GM19395 (cell line): ENCODE results near the gene SOWAHB.
"Not testable (repeated sequence)": the region's sequence is repeated elsewhere in the genome, so short reads cannot be mapped to it uniquely, and the experiment has no call there.

Experiments used
- ATAC-seq: cut with Tn5 transposase; IDR thresholded peaks from one replicate; pipeline ENCODE4 v1.9.1; 2021; ENCODE audit warnings: mild to moderate bottlenecking, moderate library complexity; ENCODE audit not compliant: unreplicated experiment

SOWAHB gene

DNA sequence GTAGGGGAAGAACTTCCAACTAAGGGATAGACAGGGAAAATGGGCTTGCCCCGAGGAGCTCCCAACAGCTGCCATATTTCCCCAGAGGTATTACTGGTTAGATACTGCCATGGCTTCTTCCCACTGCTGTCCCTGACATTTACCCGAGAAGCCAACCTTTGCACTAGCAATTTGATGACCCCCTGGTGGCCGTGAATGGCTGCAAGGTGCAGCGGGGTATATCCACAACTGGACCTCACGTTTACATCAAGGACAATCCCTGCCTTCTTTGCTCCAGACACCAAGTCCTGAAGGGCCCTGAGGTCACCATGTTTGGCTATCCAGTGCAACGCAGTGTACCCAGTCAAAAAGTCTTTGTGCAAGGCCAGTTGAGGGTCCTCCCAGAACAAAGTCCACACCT, 2.3 kb downstream of the SOWAHB start:
- no peak for ATAC-seq

DNA sequence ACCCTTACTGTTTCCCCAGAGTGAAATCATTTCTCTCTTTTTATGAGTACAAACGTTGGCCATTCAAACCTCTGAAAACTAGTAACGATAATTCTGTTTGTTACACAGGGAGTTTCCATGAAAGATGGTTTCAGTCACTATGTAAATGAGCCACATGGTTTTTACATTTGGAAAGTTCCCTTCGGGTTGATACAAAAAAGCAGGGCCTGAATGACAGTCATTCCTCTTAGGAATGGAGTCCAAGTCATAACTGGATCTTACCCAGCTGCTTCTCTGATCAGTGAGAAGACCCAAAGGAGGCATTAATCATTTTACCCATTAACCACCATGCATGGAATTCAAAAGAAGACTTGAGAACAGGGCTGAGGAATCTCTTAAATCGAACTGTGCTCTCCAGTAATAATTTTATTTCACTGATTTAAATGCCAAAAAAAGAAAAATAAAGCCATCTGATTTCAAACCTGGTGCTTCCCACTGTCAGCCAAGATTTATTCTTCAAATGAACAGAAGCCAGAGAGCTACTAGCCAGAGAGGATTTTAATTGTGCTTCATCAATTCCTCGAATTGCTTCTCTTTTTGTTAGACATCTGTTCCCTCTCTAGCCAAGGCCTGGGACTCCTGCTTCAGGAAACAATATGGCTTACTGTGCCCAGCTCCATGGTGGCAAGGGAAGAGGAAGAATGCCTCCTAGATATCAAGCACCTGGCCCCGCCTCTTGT, 3.2 kb downstream of the SOWAHB start:
- no peak for ATAC-seq

GRCh38 chr4:76892601-76893000, 5.3 kb downstream of the SOWAHB start:
- no peak for ATAC-seq

- no peak for ATAC-seq
Measured at GRCh38 chr4:76892001-76892400, 5.9 kb downstream of the SOWAHB start.

GRCh38 chr4:76886848-76887441, 11.0 kb downstream of the SOWAHB start:
- no peak for ATAC-seq

DNA sequence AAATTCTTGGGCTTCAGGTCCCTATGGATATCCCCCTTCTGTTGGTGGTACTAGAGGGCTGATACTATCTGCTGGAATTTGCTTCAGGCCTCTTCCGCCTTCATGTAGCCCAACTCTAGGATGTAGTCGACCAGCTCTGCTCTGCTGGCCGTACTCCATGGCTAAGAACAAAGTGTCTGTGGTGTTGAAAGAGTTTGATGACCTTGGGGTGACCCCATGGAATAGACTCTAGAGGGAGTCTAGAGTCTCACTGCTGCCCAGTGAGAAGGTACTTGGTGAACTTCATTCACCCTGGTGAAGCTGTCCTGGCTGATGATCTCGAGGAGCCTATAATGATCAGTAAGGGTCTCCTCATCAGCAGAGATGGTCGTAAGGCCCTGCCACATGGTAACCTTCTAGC, 11.7 kb downstream of the SOWAHB start:
- ATAC-seq: no peak

DNA sequence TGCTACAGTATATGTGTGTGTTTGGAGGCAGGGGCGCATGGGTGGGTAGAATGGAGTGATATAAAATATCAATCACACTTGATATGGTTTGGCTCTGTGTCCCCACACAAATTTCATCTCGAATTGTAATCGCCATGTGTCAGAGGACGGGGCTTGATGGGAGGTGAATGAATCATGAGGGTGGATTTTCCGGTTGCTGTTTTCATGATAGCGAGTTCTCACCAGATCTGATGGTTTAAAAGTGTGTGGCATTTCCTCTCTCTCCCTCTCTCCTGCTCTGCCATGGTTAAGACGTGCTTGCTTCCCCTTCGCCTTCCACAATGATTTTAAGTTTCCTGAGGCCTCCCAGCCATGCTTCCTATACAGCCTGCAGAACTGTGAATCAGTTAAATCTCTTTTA, 14.8 kb downstream of the SOWAHB start:
- ATAC-seq: no peak

DNA sequence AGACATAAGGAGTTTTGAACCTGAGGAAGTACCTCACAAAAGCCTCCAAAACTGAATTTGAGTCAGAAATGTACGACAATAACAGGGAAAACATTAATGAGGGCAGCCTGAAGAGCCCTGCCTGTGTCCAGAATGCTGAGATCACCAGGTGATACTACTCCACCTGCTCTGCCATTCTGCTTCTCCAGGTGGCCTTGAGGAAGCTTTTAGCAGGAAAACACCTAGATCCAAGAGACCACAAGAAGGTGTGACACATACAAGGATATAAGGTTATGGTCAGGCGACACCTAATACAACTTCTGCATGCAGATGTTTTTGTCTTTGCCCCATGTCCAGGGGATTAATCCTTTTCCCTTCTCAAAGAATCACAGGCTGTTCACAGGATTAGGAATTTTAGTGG, 15.3 kb downstream of the SOWAHB start:
- ATAC-seq: no peak

DNA sequence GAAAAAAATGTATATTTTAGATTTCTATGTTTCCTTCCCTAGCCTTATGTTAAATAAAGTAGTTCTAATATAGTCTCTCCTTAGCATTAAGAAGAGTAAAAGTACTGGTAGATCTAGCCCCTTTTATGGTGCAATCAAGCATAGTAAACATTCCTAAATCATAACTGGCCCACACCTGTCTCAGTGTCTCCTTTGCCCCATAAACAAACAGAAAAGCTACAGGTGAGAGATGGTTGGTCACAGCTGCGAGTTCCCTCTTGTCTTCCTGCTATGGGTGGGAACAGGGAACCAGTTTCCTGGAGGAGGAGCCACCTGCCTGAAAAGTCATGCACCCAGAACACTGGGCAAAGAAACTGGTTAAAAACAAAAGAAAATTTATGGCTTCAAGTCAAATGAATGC, 16.6 kb downstream of the SOWAHB start:
- ATAC-seq: no peak

DNA sequence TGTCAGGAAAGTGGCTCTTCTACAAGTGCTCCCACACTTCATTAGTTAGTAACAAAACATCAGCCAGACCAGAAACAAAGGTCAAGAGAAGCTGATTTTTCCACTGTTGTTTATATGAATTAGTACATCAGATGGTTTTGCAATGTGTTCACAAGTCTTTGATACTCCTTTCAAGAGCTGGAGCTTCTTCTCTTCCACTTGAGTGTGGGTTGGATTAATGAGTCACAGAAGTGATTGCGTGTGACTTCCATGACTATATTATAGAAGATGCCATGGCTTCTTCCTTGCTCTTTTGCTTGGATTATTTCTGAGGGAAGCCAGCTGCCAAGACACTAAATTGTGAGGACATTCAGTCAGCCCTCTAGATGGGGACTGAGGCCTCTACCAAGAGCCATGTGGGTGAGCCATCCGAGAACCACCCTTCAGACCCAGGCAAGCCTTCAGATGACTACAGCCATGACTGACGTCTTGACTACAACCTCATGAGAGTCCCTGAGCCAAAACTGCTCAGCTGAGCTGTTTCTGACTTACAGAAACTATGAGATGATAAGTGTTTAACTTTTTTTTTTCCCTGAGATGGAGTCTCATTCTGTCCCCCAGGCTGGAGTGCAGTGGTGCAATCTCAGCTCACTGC, 18.1 kb downstream of the SOWAHB start:
- ATAC-seq: no peak

DNA sequence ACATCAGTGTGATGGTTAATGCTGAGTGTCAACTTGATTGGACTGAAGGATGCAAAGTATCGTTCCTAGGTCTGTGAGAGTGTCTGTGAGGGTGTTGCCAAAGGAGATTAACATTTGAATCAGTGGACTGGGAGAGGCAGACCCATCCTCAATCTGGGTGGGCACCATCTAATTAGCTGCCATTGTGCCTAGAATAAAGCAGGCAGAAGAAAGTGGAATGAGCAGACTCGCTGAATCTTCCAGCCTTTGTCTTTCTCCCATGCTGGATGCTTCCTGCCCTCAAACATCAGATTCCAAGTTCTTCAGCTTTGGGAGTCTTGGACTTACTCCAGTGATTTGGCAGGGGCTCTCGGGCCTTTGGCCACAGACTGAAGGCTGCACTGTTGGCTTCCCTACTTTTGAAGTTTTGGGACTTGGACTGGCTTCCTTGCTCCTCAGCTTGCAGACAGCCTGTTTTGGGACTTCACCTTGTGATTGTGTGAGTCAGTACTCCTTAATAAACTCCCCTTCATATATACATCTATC, 19.2 kb downstream of the SOWAHB start:
- ATAC-seq: not testable (repeated sequence)

- no peak for ATAC-seq
Measured at GRCh38 chr4:76874176-76874575, 23.8 kb downstream of the SOWAHB start.

DNA sequence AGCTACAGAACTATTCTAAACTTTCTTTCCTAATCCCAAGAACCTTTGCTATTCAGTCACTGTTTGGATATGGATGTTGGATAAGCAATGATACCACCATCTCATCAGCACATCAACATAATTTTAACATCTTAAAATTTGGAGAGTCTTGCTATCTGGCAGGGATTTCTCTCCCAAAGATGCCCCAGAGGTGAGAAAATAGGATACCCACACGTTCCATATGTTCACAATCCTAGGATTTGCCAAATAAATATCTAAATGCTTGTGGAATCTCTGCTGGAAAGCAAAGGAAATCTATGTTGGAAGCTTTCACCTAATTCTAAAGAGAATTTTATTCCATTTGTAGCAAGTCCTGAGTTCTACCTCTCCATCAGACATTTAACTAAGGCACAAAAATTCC, 24.4 kb downstream of the SOWAHB start:
- no peak for ATAC-seq

- ATAC-seq: no peak
Measured at GRCh38 chr4:76872556-76872955, 25.4 kb downstream of the SOWAHB start.

GRCh38 chr4:76868780-76869179, 29.2 kb downstream of the SOWAHB start:
- ATAC-seq: not testable (repeated sequence)

DNA sequence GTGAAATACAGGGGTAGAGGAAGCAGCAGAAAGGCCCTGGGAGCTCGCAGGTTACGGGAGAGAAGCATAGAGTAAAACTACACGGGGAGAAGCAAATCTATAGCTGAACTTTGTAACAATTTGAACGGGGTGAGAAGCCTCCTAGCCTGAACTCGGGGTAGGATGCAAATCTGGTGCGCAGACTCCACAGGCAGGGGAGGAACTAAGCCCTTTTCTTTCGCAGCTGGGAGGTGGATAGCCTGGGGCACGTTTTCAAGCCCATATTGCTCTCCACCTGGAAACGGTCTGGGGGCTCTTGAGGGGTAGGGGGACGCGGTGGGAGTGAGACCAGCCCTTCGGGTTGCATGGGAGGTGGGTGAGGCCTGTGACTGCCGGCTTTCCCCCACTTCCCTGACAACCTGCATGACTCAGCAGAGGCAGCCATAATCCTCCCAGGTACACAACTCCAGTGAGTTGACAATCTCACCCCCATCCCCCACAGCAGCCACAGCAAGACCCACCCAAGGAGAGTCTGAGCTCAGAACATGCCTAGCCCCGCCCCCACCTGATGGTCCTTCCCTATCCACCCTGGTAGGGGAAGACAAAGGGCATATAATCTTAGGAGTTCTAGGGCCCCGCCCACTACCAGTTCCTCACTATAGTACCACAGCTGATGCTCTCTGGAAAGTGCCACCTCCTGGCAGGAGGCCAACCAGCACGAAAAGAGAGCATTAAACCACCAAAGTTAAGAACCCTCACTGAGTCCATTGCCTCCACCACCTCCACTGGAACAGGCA, 29.9 kb downstream of the SOWAHB start:
- ATAC-seq: no peak

- no peak for ATAC-seq
Measured at GRCh38 chr4:76867377-76867776, 30.6 kb downstream of the SOWAHB start.

DNA sequence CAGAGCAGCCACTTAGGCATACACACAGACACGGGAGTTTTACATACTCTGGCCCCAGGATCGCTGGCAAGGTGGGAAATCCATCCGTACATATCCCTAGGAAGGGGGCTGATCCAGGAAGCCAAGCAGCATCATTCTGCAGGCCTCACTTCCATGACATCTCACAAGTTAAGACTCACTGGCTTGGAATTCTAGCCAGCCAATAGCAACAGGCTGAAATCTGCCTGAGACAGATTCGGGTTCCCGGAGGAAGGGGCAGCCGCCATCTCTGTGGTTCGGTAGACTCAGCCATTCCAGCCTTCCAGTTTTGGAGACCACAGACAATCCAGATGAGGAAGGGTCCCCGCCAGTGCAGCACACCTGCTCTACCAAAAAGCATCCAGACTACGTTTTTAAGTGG, 31.3 kb downstream of the SOWAHB start:
- no peak for ATAC-seq

- no peak for ATAC-seq
Measured at GRCh38 chr4:76858319-76858718, 39.6 kb downstream of the SOWAHB start.

- ATAC-seq: no peak
Measured at GRCh38 chr4:76857074-76857409, 40.9 kb downstream of the SOWAHB start.

DNA sequence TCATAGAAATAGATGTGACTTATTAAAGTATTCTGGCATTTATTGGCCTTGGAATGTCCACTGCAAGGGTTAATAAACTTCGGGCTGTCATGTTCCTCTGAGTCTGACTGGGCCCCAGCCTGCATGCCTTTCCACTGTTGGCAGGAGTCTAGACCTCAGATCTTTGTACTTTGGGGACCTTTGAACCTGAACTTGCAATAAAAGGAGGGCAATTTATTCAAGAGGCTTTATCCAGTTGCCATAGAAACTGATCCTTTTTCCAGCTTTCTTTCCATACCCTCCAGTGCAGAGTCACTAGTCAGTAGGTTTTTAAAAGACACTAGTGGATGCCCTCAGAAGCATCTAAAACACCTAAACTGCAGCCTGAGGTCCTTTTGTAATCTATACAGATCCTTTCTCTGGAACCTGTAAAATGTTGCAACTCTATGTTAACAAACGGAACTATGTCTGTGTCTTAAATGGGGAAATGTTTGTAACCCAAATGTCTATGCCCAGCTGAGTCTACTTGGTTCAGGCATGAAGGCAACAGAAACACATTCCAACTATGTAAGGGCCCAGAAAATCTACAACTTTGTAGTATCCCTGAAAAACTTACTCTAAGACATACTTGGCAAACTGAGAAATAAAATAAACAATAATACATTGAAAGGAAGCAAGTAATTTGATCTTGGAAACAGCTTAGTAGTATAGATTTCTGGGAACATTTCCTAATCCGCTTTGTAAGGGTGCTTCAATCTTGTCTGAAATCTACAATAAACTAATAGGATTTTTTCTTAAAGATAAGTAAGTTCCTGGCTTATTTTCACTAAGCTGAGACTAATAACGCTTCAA, 41.5 kb downstream of the SOWAHB start:
- ATAC-seq: no peak
